MCF 10A (cell line): ENCODE data around the gene POLR2I. TPM values are rescaled to one million over a fixed set of nuclear protein-coding genes. Genes with fewer than 3 reads are reported as not detected.

ENCODE experiments used
- BruUV-seq: library from RNA; stranded (reverse); fragments of 400-500 nt; replicated peaks from 2 replicates; lab custom pipeline; 2021; lab: Mats Ljungman, UMichigan
- CTCF ChIA-PET: fragments of 300-600 bp; sonication (Branson Sonifier 250); formaldehyde crosslinking; extraction: SDS; loops from one replicate; lab custom pipeline; 2021; ENCODE audit warnings: antibody characterized with exemption, inconsistent platforms; lab: Yijun Ruan, JAX
- POLR2A ChIA-PET: fragments of 300-600, 350-650 bp; sonication (Branson Sonifier 250); formaldehyde crosslinking; extraction: SDS; loops from one replicate; lab custom pipeline; 2020; ENCODE audit warnings: antibody characterized with exemption, inconsistent platforms; lab: Yijun Ruan, JAX
- DNase-seq: peaks from one replicate; pipeline ENCODE4 v3.0.0-alpha.2; 2018; ENCODE audit not compliant: unreplicated experiment
- H3K27ac Mint-ChIP-seq: one replicate; pipeline ENCODE4 v1.8.0; 2022; ENCODE audit warnings: mild to moderate bottlenecking, low read depth, mixed read lengths; ENCODE audit not compliant: unreplicated experiment
- H3K27me3 Mint-ChIP-seq: one replicate; pipeline ENCODE4 v1.8.0; 2022; ENCODE audit warnings: mixed read lengths; ENCODE audit not compliant: insufficient read depth, unreplicated experiment
- H3K36me3 Mint-ChIP-seq: one replicate; pipeline ENCODE4 v1.8.0; 2022; ENCODE audit warnings: mild to moderate bottlenecking, moderate library complexity, mixed read lengths; ENCODE audit not compliant: insufficient read depth, unreplicated experiment
- H3K4me1 Mint-ChIP-seq: one replicate; pipeline ENCODE4 v1.8.0; 2022; ENCODE audit warnings: mixed read lengths; ENCODE audit not compliant: insufficient read depth, unreplicated experiment
- H3K4me3 Mint-ChIP-seq: one replicate; pipeline ENCODE4 v1.8.0; 2022; ENCODE audit warnings: mild to moderate bottlenecking, moderate library complexity, mixed read lengths; ENCODE audit not compliant: unreplicated experiment
- H3K9me3 Mint-ChIP-seq: one replicate; pipeline ENCODE4 v1.8.0; 2022; ENCODE audit warnings: mixed read lengths; ENCODE audit not compliant: unreplicated experiment
- intact Hi-C: fragments of 100-400 bp; cut with micrococcal nuclease; formaldehyde crosslinking; loops from 2 replicates; pipeline ENCODE4 v1.14.1; 2022
- total RNA-seq: library from RNA; stranded (reverse); gene quantifications from 2 replicates; pipeline ENCODE4 v1.2.3, GENCODE V29; 2022
- TF ChIP-seq, protein P1 (sequence below): fragments of 200-600 bp; IDR thresholded peaks from one replicate; pipeline ENCODE4 v1.8.0; 2022; ENCODE audit warnings: antibody characterized with exemption, mild to moderate bottlenecking; ENCODE audit not compliant: unreplicated experiment

The POLR2I gene
- total RNA-seq, 1 experiment from 2014 or later, result 112 TPM

DNA sequence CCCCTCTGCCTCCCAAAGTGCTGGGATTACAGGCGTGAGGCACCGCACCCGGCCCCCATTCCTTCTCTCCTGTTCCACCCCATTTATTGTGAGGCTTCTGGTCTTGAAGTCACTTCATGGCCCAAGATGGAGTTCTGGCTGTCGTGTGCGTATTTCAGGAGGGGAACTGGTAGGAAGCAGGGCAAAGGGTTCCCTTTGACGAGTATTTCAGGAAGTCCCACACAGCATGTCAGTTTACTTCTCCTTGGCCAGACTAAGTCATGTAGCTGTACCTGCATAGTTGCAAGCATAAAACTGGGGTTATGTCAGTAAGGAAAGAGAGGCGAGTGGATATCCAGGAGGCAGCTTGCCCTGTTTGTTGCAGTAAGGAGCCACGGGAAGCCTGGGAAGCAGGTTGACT is 49.8 kb downstream of the POLR2I start:
- CTCF ChIA-PET, result no interaction called here
- H3K4me3 Mint-ChIP-seq, result no peak overlapping the region
- no peak overlapping the region for H3K27ac Mint-ChIP-seq
- peaks cover 6% of the 10 kb centered on the region for H3K36me3 Mint-ChIP-seq
- POLR2A ChIA-PET, result no interaction called here
- no TSS peak for BruUV-seq
- intact Hi-C loops, result no loop called here
- no peaks in the 10 kb centered on the region for H3K27me3 Mint-ChIP-seq
- no peaks in the 10 kb centered on the region for H3K4me1 Mint-ChIP-seq
- no peak for DNase-seq
- no peaks in the 10 kb centered on the region for H3K9me3 Mint-ChIP-seq
- TF ChIP-seq, protein P1, sequence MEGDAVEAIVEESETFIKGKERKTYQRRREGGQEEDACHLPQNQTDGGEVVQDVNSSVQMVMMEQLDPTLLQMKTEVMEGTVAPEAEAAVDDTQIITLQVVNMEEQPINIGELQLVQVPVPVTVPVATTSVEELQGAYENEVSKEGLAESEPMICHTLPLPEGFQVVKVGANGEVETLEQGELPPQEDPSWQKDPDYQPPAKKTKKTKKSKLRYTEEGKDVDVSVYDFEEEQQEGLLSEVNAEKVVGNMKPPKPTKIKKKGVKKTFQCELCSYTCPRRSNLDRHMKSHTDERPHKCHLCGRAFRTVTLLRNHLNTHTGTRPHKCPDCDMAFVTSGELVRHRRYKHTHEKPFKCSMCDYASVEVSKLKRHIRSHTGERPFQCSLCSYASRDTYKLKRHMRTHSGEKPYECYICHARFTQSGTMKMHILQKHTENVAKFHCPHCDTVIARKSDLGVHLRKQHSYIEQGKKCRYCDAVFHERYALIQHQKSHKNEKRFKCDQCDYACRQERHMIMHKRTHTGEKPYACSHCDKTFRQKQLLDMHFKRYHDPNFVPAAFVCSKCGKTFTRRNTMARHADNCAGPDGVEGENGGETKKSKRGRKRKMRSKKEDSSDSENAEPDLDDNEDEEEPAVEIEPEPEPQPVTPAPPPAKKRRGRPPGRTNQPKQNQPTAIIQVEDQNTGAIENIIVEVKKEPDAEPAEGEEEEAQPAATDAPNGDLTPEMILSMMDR, result no peak

Other genes with a start within 250 kb of the POLR2I start
- 1.3 and 2.4 TPM in 2 replicates for gene APLP1, start 246.3 kb downstream of the POLR2I start, total RNA-seq
- 6.4 and 8.4 TPM in 2 replicates for gene NFKBID, start 214.3 kb downstream of the POLR2I start, total RNA-seq
- not detected in 2 replicates for gene HCST, start 212.3 kb downstream of the POLR2I start, total RNA-seq
- not detected in 2 replicates for gene TYROBP, start 206.6 kb downstream of the POLR2I start, total RNA-seq
- gene LRFN3, start 178.5 kb downstream of the POLR2I start, total RNA-seq, result 7.4 and 10.1 TPM in 2 replicates
- gene SDHAF1, start 119.7 kb downstream of the POLR2I start, total RNA-seq, result 14.4 and 15.0 TPM in 2 replicates
- gene SYNE4, start 106.1 kb downstream of the POLR2I start, total RNA-seq, result 0.14 and 0.91 TPM in 2 replicates
- gene ALKBH6, start 100.7 kb downstream of the POLR2I start, total RNA-seq, result 16.5 and 20.9 TPM in 2 replicates
- 1.2 and 2.3 TPM in 2 replicates for gene CLIP3, start 82.0 kb downstream of the POLR2I start, total RNA-seq
- 4.0 and 4.7 TPM in 2 replicates for gene THAP8, start 60.6 kb downstream of the POLR2I start, total RNA-seq
- 5.2 and 6.2 TPM in 2 replicates for gene WDR62, start 60.0 kb downstream of the POLR2I start, total RNA-seq
- gene OVOL3, start 3.7 kb downstream of the POLR2I start, total RNA-seq, result not detected in 2 replicates
- 101 and 122 TPM in 2 replicates for gene TBCB, start 593 bp upstream of the POLR2I start, total RNA-seq
- 666 and 788 TPM in 2 replicates for gene CAPNS1, start 25.2 kb upstream of the POLR2I start, total RNA-seq
- gene COX7A1, start 37.6 kb upstream of the POLR2I start, total RNA-seq, result not detected in 2 replicates
- gene ZNF565, start 99.8 kb upstream of the POLR2I start, total RNA-seq, result 2.9 and 3.6 TPM in 2 replicates
- gene ZNF146, start 100.2 kb upstream of the POLR2I start, total RNA-seq, result 102 and 132 TPM in 2 replicates